Left lung (tissue), 10 donors: ENCODE results near the gene BCOR. TPM values are rescaled to one million over a fixed set of nuclear protein-coding genes. Genes with fewer than 3 reads are reported as not detected.

Experiments
- ATAC-seq: fragments of 200-7000 bp; cut with Tn5 transposase; one replicate; pipeline ENCODE4 v1.9.1; 2020; ENCODE audit warnings: moderate library complexity
- DNase-seq, 4 donors: peaks; one replicate each; pipeline ENCODE4 v3.0.0-alpha.2; 2013 to 2020
- H3K27ac ChIP-seq, 2 donors: fragments of 200-600 bp; sonication (generic) in 1 of 2; one replicate each; pipeline versions ENCODE4 v1.5.0 to v1.8.0; 2020 to 2021
- H3K27me3 ChIP-seq, 2 donors: fragments of 200-600 bp; sonication (generic) in 1 of 2; one replicate each; pipeline versions ENCODE4 v1.5.0 to v1.8.0; 2020 to 2021
- H3K36me3 ChIP-seq, 2 donors: fragments of 200-600 bp; sonication (generic) in 1 of 2; one replicate each; pipeline versions ENCODE4 v1.5.0 to v1.8.0; 2020 to 2021
- H3K4me1 ChIP-seq, 2 donors: fragments of 200-600 bp; one replicate each; pipeline ENCODE4 v1.8.0; 2021
- H3K4me3 ChIP-seq, 2 donors: fragments of 200-600 bp; sonication (generic) in 1 of 2; one replicate each; pipeline versions ENCODE4 v1.5.0 to v1.8.0; 2020 to 2021; ENCODE audit warnings: mild to moderate bottlenecking in 1 of 2
- H3K9me3 ChIP-seq, 2 donors: fragments of 200-600 bp; sonication (generic) in 1 of 2; one replicate each; pipeline versions ENCODE4 v1.5.0 to v1.8.0; 2020 to 2021
- intact Hi-C, 2 donors: fragments of 100-400 bp; cut with DNase I; formaldehyde crosslinking; loops; one replicate each; pipeline versions ENCODE4 v1.11.2 to v1.14.2; 2022
- polyA plus RNA-seq, 6 donors: library from polyadenylated mRNA; unstranded; fragments of 120-200 nt; gene quantifications; one replicate each; pipeline ENCODE4 v1.2.1, GENCODE V29; 2013; ENCODE audit not compliant: insufficient read length in 6 of 6
- total RNA-seq, 2 donors: library from RNA; stranded (reverse); fragmentation: NEBNext Ultra II Directional; extraction: Animal tissue kit (Norgen Biotek cat#: 25700); gene quantifications; one replicate each; pipeline ENCODE4 v1.2.1, GENCODE V29; 2021
- TF ChIP-seq, protein P1 (sequence below), 2 donors: fragments of 200-600 bp; sonication (generic) in 1 of 2; IDR thresholded peaks; one replicate each; pipeline versions ENCODE4 v1.5.0 to v1.8.0; 2021; ENCODE audit warnings: antibody characterized with exemption in 2 of 2
- donor health status: DM: no; HTN: yes; CAD: no.
- donor health status: DM: no; HTN: no; CAD: no.

The BCOR gene
- total and polyA plus RNA-seq, 8 donors, result 19.0 to 65.1 (median 60.9) TPM

DNA sequence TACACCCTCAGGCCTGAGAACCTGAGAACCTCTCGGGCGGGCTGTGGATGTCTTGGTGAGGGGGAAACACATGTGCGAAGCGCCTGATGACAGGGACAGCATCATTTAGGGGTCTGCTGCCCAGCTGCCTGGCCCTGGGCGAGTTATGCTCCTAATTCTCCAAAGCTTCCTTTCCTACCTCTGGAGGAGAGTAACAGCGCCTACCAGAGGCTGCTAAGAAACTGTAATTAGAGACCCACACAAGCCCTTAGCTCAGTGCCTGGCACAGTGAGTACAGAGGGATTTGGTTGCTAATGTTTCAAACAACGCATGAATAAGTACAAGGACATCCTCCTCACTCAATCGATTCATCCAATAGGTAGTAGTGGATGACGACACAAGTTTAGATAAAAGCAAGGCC, 40.4 kb downstream of the BCOR start:
- DNase-seq (no peak), ATAC-seq (no peak)
- H3K4me3 ChIP-seq, result no peak overlapping the region
- no peaks in the 10 kb centered on the region for H3K4me1 ChIP-seq
- no peaks in the 10 kb centered on the region for H3K27me3 ChIP-seq
- TF ChIP-seq, protein P1, sequence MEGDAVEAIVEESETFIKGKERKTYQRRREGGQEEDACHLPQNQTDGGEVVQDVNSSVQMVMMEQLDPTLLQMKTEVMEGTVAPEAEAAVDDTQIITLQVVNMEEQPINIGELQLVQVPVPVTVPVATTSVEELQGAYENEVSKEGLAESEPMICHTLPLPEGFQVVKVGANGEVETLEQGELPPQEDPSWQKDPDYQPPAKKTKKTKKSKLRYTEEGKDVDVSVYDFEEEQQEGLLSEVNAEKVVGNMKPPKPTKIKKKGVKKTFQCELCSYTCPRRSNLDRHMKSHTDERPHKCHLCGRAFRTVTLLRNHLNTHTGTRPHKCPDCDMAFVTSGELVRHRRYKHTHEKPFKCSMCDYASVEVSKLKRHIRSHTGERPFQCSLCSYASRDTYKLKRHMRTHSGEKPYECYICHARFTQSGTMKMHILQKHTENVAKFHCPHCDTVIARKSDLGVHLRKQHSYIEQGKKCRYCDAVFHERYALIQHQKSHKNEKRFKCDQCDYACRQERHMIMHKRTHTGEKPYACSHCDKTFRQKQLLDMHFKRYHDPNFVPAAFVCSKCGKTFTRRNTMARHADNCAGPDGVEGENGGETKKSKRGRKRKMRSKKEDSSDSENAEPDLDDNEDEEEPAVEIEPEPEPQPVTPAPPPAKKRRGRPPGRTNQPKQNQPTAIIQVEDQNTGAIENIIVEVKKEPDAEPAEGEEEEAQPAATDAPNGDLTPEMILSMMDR (IDR thresholded peaks at IDR 0.05), result no peak
- no peak overlapping the region for H3K27ac ChIP-seq
- intact Hi-C loops, result no loop called here
- no peaks in the 10 kb centered on the region for H3K9me3 ChIP-seq
- H3K36me3 ChIP-seq, result peaks cover 5 to 72% of the 10 kb centered on the region in 2 donors

DNA sequence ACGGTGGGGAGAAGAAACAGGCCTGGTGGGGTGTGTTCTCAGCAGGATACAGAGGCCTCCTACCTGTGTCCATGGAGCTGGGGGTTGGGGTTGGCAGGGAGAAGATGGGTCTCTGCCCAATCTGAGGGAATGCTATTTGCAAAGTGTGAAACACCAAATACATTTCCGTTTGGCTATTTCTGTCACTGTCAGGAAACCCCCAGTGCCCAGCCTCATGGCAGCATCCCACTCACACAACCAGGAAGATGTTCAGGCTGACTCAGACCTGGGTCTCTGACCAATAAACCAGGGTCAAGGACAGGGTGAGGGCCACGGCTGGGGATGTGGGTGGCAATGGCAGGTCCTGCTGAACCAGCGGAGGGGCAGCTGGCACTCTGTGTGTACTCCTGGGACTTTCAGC, 41.3 kb downstream of the BCOR start:
- TF ChIP-seq, protein P1 (IDR thresholded peaks at IDR 0.05), result no peak
- no peaks in the 10 kb centered on the region for H3K27me3 ChIP-seq
- H3K9me3 ChIP-seq, result peaks cover 0 to 3% of the 10 kb centered on the region in 2 donors
- no peaks in the 10 kb centered on the region for H3K4me1 ChIP-seq
- H3K4me3 ChIP-seq, result no peak overlapping the region
- intact Hi-C loops, result no loop called here
- H3K27ac ChIP-seq, result no peak overlapping the region
- DNase-seq (no peak), ATAC-seq (no peak)
- H3K36me3 ChIP-seq, result peaks cover 5 to 73% of the 10 kb centered on the region in 2 donors

DNA sequence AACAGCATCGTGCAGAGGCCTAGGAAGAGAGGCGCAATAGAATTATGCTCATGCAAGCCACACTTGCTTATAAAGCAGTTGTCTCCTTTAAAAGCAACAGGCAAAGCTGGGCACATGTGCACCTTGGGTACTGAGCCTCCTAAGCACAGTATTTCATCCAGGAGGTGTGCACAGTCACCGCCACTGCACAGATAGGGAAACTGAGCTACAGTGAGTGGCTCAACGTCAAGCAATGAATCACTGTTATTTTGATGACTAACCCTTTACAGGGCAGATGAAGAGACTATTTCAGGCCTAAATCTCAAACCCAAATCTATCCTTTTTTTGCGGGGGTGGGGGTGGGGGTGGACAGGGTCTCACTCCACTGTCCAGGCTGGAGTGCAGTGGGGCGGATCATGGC, 42.3 kb downstream of the BCOR start:
- Histone ChIP-seq H3K4me1 (no peaks in the 10 kb centered on the region), H3K27me3 (no peaks in the 10 kb centered on the region), H3K27ac (no peak overlapping the region), H3K9me3 (peaks cover 0 to 12% of the 10 kb centered on the region in 2 donors), H3K4me3 (no peak overlapping the region), H3K36me3 (peaks cover 5 to 73% of the 10 kb centered on the region in 2 donors)
- no peak for DNase-seq
- intact Hi-C loops, result no loop called here
- TF ChIP-seq, protein P1 (IDR thresholded peaks at IDR 0.05), result no peak
- ATAC-seq, result no peak

DNA sequence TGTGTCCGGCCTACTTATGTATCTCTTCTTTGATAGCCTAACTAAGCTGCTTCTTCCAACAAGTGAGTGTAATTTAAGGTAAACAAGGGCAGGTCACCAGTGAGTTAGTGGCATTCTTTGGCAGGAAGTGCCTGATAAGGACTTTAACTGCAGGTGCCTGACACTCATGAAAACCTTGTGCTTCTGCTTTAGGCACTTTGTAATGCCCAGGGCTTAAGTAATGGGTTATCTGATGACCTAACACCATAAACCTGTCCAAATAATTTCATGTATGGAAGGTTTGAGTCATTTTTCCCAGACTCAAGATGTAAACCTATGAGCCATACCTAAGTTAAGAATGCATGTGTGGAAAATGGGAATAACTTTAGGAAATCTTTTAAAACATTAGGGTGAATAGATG, 43.0 kb downstream of the BCOR start:
- no peak for ATAC-seq
- H3K4me3 ChIP-seq, result no peak overlapping the region
- DNase-seq, result no peak
- peaks cover 0 to 18% of the 10 kb centered on the region in 2 donors for H3K9me3 ChIP-seq
- H3K27me3 ChIP-seq, result no peaks in the 10 kb centered on the region
- intact Hi-C loops, result no loop called here
- H3K4me1 ChIP-seq, result no peaks in the 10 kb centered on the region
- H3K27ac ChIP-seq, result no peak overlapping the region
- peaks cover 5 to 76% of the 10 kb centered on the region in 2 donors for H3K36me3 ChIP-seq
- TF ChIP-seq, protein P1 (IDR thresholded peaks at IDR 0.05), result no peak

DNA sequence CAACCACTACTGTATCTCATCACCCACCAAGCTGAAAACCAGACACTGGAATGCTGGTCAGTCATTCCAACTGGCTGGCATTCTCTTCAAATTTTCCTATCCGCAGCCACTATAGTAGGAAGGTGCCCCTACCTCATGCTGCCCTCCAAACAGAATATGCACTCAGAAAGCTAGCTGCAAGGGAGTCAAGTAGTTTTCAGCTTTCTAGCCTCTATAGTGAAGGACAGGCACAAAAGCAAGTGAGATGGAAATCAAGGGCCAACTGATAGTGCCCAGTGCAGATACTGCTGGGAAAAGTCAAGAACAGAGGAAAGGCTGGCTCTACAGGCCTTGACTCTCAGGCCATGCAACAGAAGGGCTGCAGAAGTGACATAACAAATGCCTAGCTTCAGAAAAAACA, 47.2 kb downstream of the BCOR start:
- no peak overlapping the region for H3K4me3 ChIP-seq
- no peak overlapping the region for H3K27ac ChIP-seq
- ATAC-seq, result no peak
- H3K36me3 ChIP-seq, result peaks cover 5 to 73% of the 10 kb centered on the region in 2 donors
- no peak for DNase-seq
- H3K27me3 ChIP-seq, result no peaks in the 10 kb centered on the region
- intact Hi-C loops, result no loop called here
- H3K9me3 ChIP-seq, result peaks cover 0 to 22% of the 10 kb centered on the region in 2 donors
- TF ChIP-seq, protein P1 (IDR thresholded peaks at IDR 0.05), result no peak
- no peaks in the 10 kb centered on the region for H3K4me1 ChIP-seq
